HG03432 (cell line): ENCODE data around the gene ESPN.

Experiments used
- ATAC-seq: cut with Tn5 transposase; IDR thresholded peaks from one replicate; pipeline ENCODE4 v1.9.1; 2021; ENCODE audit warnings: mild to moderate bottlenecking, moderate library complexity; ENCODE audit not compliant: unreplicated experiment

The ESPN gene

GRCh38 chr1:6495540-6496364 lies 71.2 kb downstream of the ESPN start:
- ATAC-seq = no peak

GRCh38 chr1:6496365-6496721 lies 71.8 kb downstream of the ESPN start:
- no peak for ATAC-seq

- ATAC-seq = no peak
Observed at GRCh38 chr1:6496890-6497214, 72.3 kb downstream of the ESPN start.

GRCh38 chr1:6497215-6497866 lies 72.8 kb downstream of the ESPN start:
- no peak for ATAC-seq

- ATAC-seq = no peak
Observed at GRCh38 chr1:6497867-6498575, 73.4 kb downstream of the ESPN start.

GRCh38 chr1:6498576-6499111 lies 74.1 kb downstream of the ESPN start:
- no peak for ATAC-seq

GRCh38 chr1:6499296-6499695 lies 74.7 kb downstream of the ESPN start:
- ATAC-seq = no peak

GRCh38 chr1:6500544-6501278 lies 76.1 kb downstream of the ESPN start:
- ATAC-seq = no peak

- no peak for ATAC-seq
Observed at GRCh38 chr1:6501279-6501813, 76.8 kb downstream of the ESPN start.

- ATAC-seq = no peak
Observed at GRCh38 chr1:6502000-6502891, 77.7 kb downstream of the ESPN start.

- no peak for ATAC-seq
Observed at GRCh38 chr1:6503884-6504602, 79.5 kb downstream of the ESPN start.

GRCh38 chr1:6504887-6505286 lies 80.3 kb downstream of the ESPN start:
- ATAC-seq = no peak

- ATAC-seq = no peak
Observed at GRCh38 chr1:6505367-6506209, 81.0 kb downstream of the ESPN start.

GRCh38 chr1:6506210-6507036 lies 81.8 kb downstream of the ESPN start:
- ATAC-seq = no peak

- no peak for ATAC-seq
Observed at GRCh38 chr1:6507037-6507428, 82.5 kb downstream of the ESPN start.

GRCh38 chr1:6507461-6507911 lies 82.9 kb downstream of the ESPN start:
- no peak for ATAC-seq

GRCh38 chr1:6508154-6508815 lies 83.7 kb downstream of the ESPN start:
- ATAC-seq = no peak
